ENCODE measurements around the gene IAH1.

The IAH1 gene

GRCh38 chr2:9527995-9528787 lies 53.8 kb downstream of the IAH1 start:
- DNase-seq (ENCODE audit: low read depth) = no peak

GRCh38 chr2:9532421-9532820 lies 58.1 kb downstream of the IAH1 start:
- DNase-seq (ENCODE audit: low read depth) = no peak

GRCh38 chr2:9533663-9534062 lies 59.3 kb downstream of the IAH1 start:
- no peak for DNase-seq (ENCODE audit: low read depth)

- no peak for DNase-seq (ENCODE audit: low read depth)
These were observed 60.8 kb downstream of the IAH1 start for GRCh38 chr2:9535177-9535576.

GRCh38 chr2:9536504-9536903 lies 62.2 kb downstream of the IAH1 start:
- no peak for DNase-seq (ENCODE audit: low read depth)

- DNase-seq (ENCODE audit: low read depth) = no peak
These were observed 63.7 kb downstream of the IAH1 start for GRCh38 chr2:9538000-9538507.

All from activated T-cell treated with anti-CD3 and anti-CD28 coated beads for 1 hour (primary cell).